GM19351 (cell line): ENCODE results near the gene NPM1.

Source experiments
- ATAC-seq: cut with Tn5 transposase; IDR thresholded peaks from one replicate; pipeline ENCODE4 v1.9.1; 2021; ENCODE audit warnings: mild to moderate bottlenecking, moderate library complexity; ENCODE audit not compliant: unreplicated experiment

The NPM1 gene

DNA sequence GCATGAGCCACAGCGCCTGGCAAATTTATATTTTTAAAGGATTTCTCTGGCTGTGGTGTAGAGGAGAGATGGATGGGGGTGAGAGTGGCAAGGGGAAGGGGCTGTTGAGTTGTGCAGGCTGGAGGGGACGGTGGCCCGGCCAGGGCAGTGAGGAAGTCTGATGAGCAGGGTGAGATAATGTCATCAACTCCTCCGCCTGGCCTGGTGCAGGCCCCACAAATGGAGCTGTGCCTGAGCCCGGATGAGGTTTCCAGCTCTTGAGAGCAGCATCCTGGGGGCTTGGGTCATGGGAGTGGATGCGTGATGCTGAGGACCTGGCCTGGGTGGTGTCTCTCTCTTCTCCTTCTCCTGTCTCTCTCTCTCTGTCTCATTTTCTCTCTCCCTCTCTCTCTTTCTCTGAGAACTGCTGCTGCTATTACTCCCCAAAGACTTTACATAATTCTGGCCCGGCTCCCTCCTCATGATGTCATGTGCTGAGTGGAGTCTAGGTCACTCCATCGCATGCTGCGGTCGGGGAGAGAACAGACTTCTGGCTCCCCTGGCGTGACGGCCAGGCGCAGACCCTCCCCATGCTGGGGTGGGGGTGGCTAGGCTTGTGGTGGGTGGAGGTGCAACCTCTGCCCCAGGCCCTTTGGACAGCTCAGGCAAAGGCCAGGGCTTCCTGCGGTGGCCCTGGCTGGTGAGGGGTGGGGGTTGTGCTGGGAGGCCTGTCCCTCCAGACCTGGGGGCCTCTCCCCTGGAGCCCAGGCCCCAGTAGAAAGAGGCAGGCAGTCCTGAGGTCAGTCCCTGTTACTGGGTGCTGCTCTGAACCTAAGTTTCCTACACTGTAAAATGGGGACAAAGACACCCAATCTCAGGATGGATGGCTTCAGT is 58.2 kb downstream of the NPM1 start:
- no peak for ATAC-seq

DNA sequence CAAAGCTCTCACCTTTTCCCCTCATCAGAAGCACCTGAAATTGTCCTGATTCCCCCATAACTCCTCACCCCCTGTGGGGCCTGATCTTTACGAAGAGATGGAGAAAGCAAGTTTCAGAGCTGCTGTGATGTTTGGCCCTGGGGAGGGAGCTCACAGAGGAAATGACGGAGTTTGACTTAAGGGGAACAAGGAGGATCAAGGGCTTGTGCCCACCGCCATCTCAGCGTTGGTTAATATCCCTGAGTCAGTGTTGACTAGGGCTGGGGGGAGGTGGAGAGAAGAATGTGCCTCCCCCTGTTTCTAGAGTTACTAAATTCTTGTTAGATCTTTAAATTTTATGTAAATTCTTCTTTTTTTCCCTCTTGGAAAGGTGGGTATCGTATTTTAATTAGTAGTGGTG is 59.6 kb downstream of the NPM1 start:
- ATAC-seq = no peak

DNA sequence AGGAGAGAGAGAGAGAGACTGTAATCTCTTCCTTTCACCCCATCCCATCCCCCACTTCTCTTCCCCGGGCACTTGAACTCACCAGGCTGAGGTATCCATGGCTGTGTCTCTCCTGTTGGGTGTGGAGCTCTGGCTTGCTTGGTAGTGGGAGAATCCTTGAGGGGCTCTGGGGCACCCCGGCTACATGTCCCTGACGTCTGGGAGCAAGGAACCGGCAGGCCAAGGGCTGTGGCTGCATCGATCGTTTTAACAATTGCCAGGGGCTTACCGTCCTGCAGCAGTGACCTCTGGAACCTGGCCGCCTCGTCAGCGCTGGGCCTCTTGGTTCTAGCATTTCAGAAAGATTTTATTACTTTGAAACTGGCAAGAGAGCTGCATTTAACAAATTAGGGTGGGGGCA is 61.8 kb downstream of the NPM1 start:
- no peak for ATAC-seq

DNA sequence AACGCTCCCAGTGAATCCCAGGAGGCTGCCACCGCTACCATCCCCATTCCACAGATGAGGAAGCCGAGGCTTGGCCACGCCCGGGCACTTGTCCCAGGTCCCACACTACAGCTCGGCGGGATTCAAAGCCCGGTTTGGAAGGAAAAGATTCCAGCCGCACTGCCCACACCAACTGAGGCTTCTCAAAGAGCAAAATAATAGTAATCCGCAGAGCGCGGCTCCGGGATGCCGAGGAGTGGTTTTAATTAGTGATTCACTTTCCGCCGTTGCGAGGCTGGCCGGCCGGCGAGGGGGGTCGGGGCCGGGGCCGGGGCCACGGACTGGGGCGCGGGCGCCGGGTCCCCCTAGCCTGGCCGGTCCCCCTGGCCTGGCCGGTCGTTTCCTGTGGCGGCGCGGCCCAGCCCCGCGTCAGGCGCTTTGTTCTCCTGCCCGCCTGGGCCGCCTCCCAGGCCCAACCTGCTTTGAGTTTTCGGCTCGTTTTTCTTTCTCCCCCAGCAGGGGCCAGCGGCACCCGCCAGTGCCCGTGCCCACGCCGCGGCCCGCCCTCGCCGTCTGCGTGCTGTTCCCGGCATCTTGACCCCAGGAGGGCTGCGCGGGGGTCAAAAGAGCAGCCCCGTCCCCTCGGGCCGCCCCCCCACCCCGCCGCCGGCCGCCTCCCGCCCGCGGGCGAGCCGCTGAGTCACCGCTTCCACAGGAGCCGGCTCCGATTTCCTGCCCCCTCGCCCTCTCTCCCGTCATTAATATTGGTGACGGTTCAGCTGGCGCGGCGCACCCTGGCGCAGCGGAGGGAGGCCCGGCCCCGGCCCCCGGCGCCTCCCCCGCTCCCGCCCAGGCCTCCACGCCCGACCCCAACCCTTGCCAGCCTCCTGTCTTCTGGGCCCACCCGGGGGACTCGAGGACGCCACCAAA is 63.0 kb downstream of the NPM1 start:
- no peak for ATAC-seq

DNA sequence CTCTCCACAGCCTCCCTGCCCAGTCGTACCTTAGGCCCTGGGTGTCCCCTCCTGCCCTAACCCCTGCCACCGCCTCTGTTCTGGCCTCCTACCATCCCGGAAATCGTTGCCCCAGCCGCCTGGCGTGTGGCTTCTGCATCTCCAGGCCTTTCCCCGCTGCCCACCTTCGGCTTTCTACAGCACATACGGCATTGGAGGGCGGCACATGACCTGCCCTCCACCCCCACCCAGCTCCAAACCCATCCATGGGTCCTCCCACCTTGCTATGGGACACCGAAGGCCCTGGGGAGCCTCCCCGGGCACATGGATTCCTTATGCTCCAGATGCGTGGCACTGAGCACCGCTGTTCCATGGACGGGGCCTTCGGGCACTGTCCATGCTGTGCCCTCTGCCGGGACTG is 63.8 kb downstream of the NPM1 start:
- ATAC-seq = no peak

DNA sequence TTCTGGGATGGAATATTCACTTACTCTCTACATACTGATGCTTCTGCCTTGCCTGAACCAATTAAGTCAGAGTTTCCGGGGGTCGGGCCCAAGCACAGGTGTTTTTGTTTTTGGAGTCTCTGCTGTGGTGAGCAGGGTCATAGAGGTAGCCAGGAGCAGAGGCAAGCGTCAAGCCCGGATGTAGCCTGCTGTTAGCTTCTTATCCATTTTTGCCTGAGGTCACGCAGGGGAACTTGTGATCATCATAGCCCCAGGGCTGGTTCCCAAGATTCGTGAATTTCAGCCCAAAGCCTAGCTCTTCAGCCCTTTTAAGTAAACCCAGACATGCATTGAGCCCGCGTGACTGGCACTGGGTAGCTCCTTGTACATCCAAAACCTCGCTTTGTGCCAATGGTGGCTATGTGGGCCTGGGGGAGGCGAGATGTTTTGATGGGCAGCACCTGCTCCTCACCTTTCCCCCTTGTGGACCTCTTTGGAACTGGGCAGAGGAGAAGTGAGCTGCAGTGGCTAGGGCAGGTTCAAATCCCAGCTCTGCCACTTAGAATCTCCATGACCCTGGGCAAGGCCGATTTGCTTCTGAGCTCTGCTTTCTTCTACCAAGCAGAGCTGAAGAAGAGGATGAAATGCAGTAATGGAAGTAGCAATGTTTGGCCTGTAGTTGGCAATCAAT is 65.5 kb downstream of the NPM1 start:
- no peak for ATAC-seq

DNA sequence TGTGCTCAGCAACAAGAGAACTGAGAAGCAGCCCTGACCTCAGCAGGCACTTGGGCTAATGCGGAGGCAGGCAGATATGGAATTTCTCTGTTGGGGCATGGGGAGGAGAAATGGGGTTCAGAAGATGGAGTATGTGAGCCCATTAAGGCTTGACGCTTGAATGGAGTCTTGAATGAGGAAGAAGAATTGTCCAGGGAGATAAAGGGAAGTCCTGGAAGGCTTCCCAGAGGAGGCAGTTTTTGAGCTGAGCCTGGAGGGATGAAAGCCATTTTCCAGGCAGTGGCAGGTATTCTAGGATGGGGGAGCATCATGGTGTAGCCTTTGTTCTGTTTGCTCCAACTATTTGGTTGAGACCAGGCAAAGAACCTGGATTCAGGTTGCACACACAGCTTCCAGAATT is 66.3 kb downstream of the NPM1 start:
- no peak for ATAC-seq

DNA sequence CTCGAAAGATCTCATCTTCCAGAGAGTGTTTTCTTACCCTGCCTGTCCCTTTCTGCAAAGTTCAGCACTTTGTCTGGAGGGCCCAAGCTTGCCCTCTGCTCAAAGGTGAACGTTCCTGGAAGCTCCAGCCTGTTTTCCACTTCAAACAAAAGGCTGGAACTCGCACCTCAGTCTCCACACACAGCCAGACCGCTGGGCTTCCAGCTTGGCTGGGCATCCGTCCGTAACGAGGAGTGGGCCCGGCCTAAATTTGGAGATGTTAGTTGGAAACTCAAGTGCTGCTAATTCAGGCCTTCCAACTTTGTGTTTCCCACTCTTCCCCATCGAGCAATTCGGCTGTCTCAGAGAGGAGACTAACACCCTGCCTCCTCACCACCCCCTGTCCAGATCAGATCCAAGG is 66.9 kb downstream of the NPM1 start:
- no peak for ATAC-seq

DNA sequence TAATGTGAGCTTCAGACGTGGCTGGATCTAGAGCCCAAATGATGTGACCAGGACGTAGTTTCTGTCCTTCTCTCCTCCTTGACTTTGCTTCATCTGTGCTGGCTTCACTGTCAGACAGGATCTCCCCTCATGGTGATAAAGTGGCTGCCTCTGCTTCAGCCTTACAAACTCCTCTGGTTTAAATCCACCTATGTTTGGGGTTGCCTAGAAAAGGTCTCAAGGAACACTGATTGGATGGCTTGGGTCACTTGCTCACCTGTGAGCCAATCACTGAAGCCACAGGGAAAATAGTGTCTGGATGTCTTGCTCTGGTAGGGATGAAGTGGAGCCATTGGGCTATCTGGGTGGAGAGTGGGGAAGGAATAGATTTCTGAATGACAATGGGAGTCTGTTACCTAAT is 67.9 kb downstream of the NPM1 start:
- ATAC-seq = no peak

DNA sequence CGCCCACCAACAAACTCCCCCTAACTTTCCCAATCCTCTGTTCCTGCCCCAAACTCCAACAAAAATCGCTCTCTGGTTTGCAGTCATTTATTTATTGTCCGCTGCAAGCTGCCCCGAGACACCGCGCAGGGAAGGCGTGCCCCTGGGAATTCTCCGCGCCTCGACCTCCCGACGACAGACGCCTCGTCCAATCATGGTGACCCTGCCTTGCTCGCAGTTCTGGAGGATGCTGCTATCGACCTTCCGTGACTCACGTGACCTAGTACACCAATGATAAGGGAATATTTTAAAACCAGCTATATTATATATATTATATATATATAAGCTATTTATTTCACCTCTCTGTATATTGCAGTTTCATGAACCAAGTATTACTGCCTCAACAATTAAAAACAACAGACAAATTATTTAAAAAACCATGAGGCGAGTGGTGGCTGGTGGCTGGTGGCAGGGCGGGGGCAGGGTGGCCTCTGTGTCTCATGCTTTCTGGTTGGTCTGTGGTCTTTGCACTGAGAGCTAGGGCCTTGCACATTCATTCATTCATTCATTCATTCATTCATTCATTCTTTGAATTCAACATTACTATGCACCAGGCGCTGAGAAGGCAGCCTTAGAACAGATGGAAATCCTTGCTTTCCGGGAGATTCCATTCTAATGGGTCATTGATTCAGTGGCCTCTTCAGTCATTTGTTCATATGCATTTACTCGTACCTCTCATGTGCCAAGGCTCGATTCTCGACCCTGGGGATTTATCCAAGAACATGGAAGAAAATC is 69.7 kb downstream of the NPM1 start:
- ATAC-seq = no peak

DNA sequence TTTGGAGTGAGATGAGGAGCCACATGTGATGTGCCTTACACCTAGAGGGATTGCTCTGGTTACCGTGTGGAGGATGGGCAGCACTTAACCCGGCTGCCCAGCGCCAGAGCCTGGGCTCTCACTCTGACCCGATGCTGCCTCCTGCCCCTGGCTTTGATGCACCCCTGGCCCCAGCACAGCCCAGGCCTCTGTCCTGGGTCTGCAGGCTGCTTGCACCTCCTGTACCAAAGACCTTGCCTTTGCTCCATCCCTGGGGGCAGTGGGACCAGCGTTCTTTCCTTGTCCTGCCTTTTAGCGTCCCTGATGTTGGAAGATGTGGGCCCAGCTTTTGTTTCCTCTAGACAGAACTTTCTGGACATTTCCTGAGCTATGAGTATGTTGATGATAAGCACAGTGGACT is 72.2 kb downstream of the NPM1 start:
- no peak for ATAC-seq
